A673 (cell line): ENCODE measurements around the gene ECD. TPM values are rescaled to one million over a fixed set of nuclear protein-coding genes. Genes with fewer than 3 reads are reported as not detected.

ENCODE experiments used
- BruUV-seq: library from RNA; stranded (reverse); fragments of 400-500 nt; replicated peaks from 2 replicates; lab custom pipeline; 2021; lab: Mats Ljungman, UMichigan
- CTCF ChIA-PET: fragments of 300-600 bp; sonication (Branson Sonifier 250); formaldehyde crosslinking; loops from one replicate; lab custom pipeline; 2022; ENCODE audit warnings: antibody characterized with exemption; lab: Charles Lee
- POLR2A ChIA-PET: fragments of 300-600 bp; sonication (Branson Sonifier 250); formaldehyde crosslinking; loops from one replicate; lab custom pipeline; 2022; ENCODE audit warnings: antibody characterized with exemption; ENCODE audit not compliant: low non-redundant PET; lab: Charles Lee
- DNase-seq: peaks from one replicate; pipeline ENCODE4 v3.0.0-alpha.2; 2015; ENCODE audit warnings: low spot score
- H3K27ac ChIP-seq: fragments of 200-600 bp; sonication (generic); 2 replicates; pipeline ENCODE4 v1.5.1; 2016; ENCODE audit warnings: mixed run types, low read depth, mild to moderate bottlenecking, mixed read lengths, antibody characterized with exemption, low read length; ENCODE audit not compliant: poor library complexity, severe bottlenecking
- H3K27me3 ChIP-seq: fragments of 200-600 bp; sonication (generic); replicated peaks from 2 replicates; pipeline ENCODE4 v1.6.1; 2017; ENCODE audit warnings: mixed run types, low read depth, mild to moderate bottlenecking, mixed read lengths, antibody characterized with exemption, low read length; ENCODE audit not compliant: insufficient read depth, poor library complexity
- H3K36me3 ChIP-seq: fragments of 200-600 bp; sonication (generic); 2 replicates; pipeline ENCODE4 v1.6.1; 2016; ENCODE audit warnings: mixed run types, mild to moderate bottlenecking, mixed read lengths, antibody characterized with exemption, low read length; ENCODE audit not compliant: insufficient read depth, poor library complexity, severe bottlenecking
- H3K4me1 ChIP-seq: fragments of 200-600 bp; sonication (generic); 2 replicates; pipeline ENCODE4 v1.6.1; 2017; ENCODE audit warnings: mixed run types, mild to moderate bottlenecking, mixed read lengths, antibody characterized with exemption, low read length; ENCODE audit not compliant: insufficient read depth, poor library complexity, severe bottlenecking
- H3K4me3 ChIP-seq: fragments of 200-600 bp; sonication (generic); 2 replicates; pipeline ENCODE4 v1.5.1; 2016; ENCODE audit warnings: low read depth, mixed run types, mild to moderate bottlenecking, mixed read lengths, low read length; ENCODE audit not compliant: poor library complexity, severe bottlenecking
- H3K9me3 ChIP-seq: fragments of 200-600 bp; sonication (generic); 2 replicates; pipeline ENCODE4 v1.6.1; 2016; ENCODE audit warnings: mixed run types, low read depth, mild to moderate bottlenecking, mixed read lengths, antibody characterized with exemption, low read length; ENCODE audit not compliant: poor library complexity, severe bottlenecking
- CTCF ChIP-seq: fragments of 300-800, 200-600 bp; sonication (generic); conservative IDR thresholded peaks from 2 replicates; pipeline ENCODE4 v1.5.1; 2017; ENCODE audit warnings: low read depth, mild to moderate bottlenecking, antibody characterized with exemption, low read length, moderate library complexity, mixed read lengths
- EZH2 ChIP-seq: fragments of 200-600 bp; sonication (generic); IDR thresholded peaks from 2 replicates; pipeline ENCODE4 v1.6.1; 2017; ENCODE audit warnings: borderline replicate concordance, low read depth, mild to moderate bottlenecking, mixed read lengths, antibody characterized with exemption, low read length; ENCODE audit not compliant: poor library complexity, severe bottlenecking
- intact Hi-C: fragments of 100-400 bp; cut with micrococcal nuclease; formaldehyde crosslinking; loops from one replicate; pipeline ENCODE4 v1.10.0; 2022; ENCODE audit not compliant: unreplicated experiment
- total RNA-seq: library from RNA; stranded (reverse); gene quantifications from 2 replicates; pipeline ENCODE4 v1.2.3, GENCODE V29; 2021

Gene ECD
- total RNA-seq, 1 experiment from 2014 or later: 37.4 TPM

- Histone ChIP-seq H3K4me3 (no peak overlapping the region), H3K4me1 (no peaks in the 10 kb centered on the region), H3K36me3 (no peaks in the 10 kb centered on the region), H3K9me3 (no peaks in the 10 kb centered on the region), H3K27ac (no peak overlapping the region), H3K27me3 (no peaks in the 10 kb centered on the region)
- CTCF ChIA-PET: no interaction called here
- no peak for TF ChIP-seq EZH2
- TF ChIP-seq CTCF: no peak
- BruUV-seq: no TSS peak
- no peak for DNase-seq
- intact Hi-C loops: no loop called here
- POLR2A ChIA-PET: interaction anchor here (0.6 kb wide), 1 partner anchor 14 kb away, joined by 9 read pairs; no protein-coding TSS in a partner anchor
Observed at GRCh38 chr10:73210395-73211105, 42.7 kb upstream of the ECD start.

- ChIA-PET POLR2A (no interaction called here), CTCF (no interaction called here)
- H3K36me3 ChIP-seq: no peaks in the 10 kb centered on the region
- no peak overlapping the region for H3K27ac ChIP-seq
- intact Hi-C loops: no loop called here
- no peaks in the 10 kb centered on the region for H3K9me3 ChIP-seq
- no peak for DNase-seq
- TF ChIP-seq EZH2: no peak
- TF ChIP-seq CTCF: no peak
- no peak overlapping the region for H3K4me3 ChIP-seq
- no peaks in the 10 kb centered on the region for H3K27me3 ChIP-seq
- H3K4me1 ChIP-seq: no peaks in the 10 kb centered on the region
- no TSS peak for BruUV-seq
Observed at GRCh38 chr10:73209705-73210104, 41.9 kb upstream of the ECD start.

GRCh38 chr10:73207883-73208282 lies 40.1 kb upstream of the ECD start:
- no peak overlapping the region for H3K27ac ChIP-seq
- H3K27me3 ChIP-seq: no peaks in the 10 kb centered on the region
- ChIA-PET POLR2A (no interaction called here), CTCF (interaction anchor here (0.5 kb wide), 1 partner anchor 845 kb away, joined by 4 read pairs; no protein-coding TSS in a partner anchor)
- H3K4me1 ChIP-seq: no peaks in the 10 kb centered on the region
- H3K36me3 ChIP-seq: no peaks in the 10 kb centered on the region
- DNase-seq: no peak
- intact Hi-C loops: no loop called here
- no TSS peak for BruUV-seq
- no peak for TF ChIP-seq EZH2
- TF ChIP-seq CTCF: no peak
- no peak overlapping the region for H3K4me3 ChIP-seq
- no peaks in the 10 kb centered on the region for H3K9me3 ChIP-seq
